Ishikawa (cell line): ENCODE measurements around the gene AUTS2.

Experiments used
- CEBPB ChIP-seq: IDR thresholded peaks from 2 replicates; pipeline ENCODE4 v1.6.1; 2012
- CREB1 ChIP-seq: IDR thresholded peaks from 2 replicates; pipeline ENCODE4 v1.6.1; 2012; ENCODE audit warnings: low read depth
- EGR1 ChIP-seq: IDR thresholded peaks from 2 replicates; pipeline ENCODE4 v1.6.1; 2012
- EP300 ChIP-seq: IDR thresholded peaks from 2 replicates; pipeline ENCODE4 v1.6.1; 2012; ENCODE audit warnings: borderline replicate concordance
- FOXM1 ChIP-seq: IDR thresholded peaks from 2 replicates; pipeline ENCODE4 v1.6.1; 2012; ENCODE audit warnings: low read depth, borderline replicate concordance
- MAX ChIP-seq: IDR thresholded peaks from 2 replicates; pipeline ENCODE4 v1.6.1; 2012
- NFIC ChIP-seq: IDR thresholded peaks from 2 replicates; pipeline ENCODE4 v1.6.1; 2012
- RAD21 ChIP-seq: IDR thresholded peaks from 2 replicates; pipeline ENCODE4 v1.6.1; 2012; ENCODE audit warnings: low read depth
- REST ChIP-seq: IDR thresholded peaks from 2 replicates; pipeline ENCODE4 v1.6.1; 2012; ENCODE audit warnings: low read depth, mild to moderate bottlenecking
- TAF1 ChIP-seq: IDR thresholded peaks from 2 replicates; pipeline ENCODE4 v1.6.1; 2012; ENCODE audit warnings: low read depth, mild to moderate bottlenecking
- TCF12 ChIP-seq: IDR thresholded peaks from 2 replicates; pipeline ENCODE4 v1.6.1; 2012; ENCODE audit warnings: low read depth
- TEAD4 ChIP-seq: IDR thresholded peaks from 2 replicates; pipeline ENCODE4 v1.6.1; 2012
- USF1 ChIP-seq: IDR thresholded peaks from 2 replicates; pipeline ENCODE4 v1.6.1; 2012
- YY1 ChIP-seq: IDR thresholded peaks from 2 replicates; pipeline ENCODE4 v1.6.1; 2012; ENCODE audit warnings: low read depth
- ZBTB7A ChIP-seq: IDR thresholded peaks from 2 replicates; pipeline ENCODE4 v1.6.1; 2012; ENCODE audit warnings: low read depth

The AUTS2 gene

GRCh38 chr7:69605546-69605945, 7.3 kb downstream of the AUTS2 start:
- TF ChIP-seq MAX: no peak
- TF ChIP-seq TAF1: no peak
- TF ChIP-seq CREB1: no peak
- no peak for TF ChIP-seq TCF12

GRCh38 chr7:69608049-69608448, 9.8 kb downstream of the AUTS2 start:
- no peak for TF ChIP-seq YY1
- no peak for TF ChIP-seq USF1
- TF ChIP-seq TAF1: no peak
- no peak for TF ChIP-seq EGR1
- no peak for TF ChIP-seq ZBTB7A
- TF ChIP-seq CREB1: no peak
- TF ChIP-seq FOXM1: no peak
- no peak for TF ChIP-seq RAD21
- no peak for TF ChIP-seq NFIC
- TF ChIP-seq REST: no peak
- TF ChIP-seq TEAD4: no peak
- TF ChIP-seq CEBPB: no peak
- TF ChIP-seq EP300: no peak
- no peak for TF ChIP-seq TCF12
- no peak for TF ChIP-seq MAX

GRCh38 chr7:69608878-69609277, 10.6 kb downstream of the AUTS2 start:
- TF ChIP-seq EP300 (no peak), RAD21 (no peak), TCF12 (no peak), TEAD4 (no peak), CEBPB (no peak), CREB1 (no peak), FOXM1 (no peak), ZBTB7A (no peak), REST (no peak), NFIC (no peak), YY1 (no peak), EGR1 (no peak), MAX (no peak)

- TF ChIP-seq MAX (no peak), USF1 (no peak), NFIC (no peak), EGR1 (no peak), FOXM1 (no peak), EP300 (no peak), YY1 (no peak), REST (no peak), CEBPB (no peak), TEAD4 (no peak), RAD21 (no peak), ZBTB7A (no peak), CREB1 (no peak), TAF1 (no peak)
Measured at GRCh38 chr7:69609541-69610373, 11.5 kb downstream of the AUTS2 start.
